ENCODE results near the gene FASTK.
"Not testable (repeated sequence)": the region's sequence is repeated elsewhere in the genome, so short reads cannot be mapped to it uniquely, and the experiment has no call there.

The FASTK gene

DNA sequence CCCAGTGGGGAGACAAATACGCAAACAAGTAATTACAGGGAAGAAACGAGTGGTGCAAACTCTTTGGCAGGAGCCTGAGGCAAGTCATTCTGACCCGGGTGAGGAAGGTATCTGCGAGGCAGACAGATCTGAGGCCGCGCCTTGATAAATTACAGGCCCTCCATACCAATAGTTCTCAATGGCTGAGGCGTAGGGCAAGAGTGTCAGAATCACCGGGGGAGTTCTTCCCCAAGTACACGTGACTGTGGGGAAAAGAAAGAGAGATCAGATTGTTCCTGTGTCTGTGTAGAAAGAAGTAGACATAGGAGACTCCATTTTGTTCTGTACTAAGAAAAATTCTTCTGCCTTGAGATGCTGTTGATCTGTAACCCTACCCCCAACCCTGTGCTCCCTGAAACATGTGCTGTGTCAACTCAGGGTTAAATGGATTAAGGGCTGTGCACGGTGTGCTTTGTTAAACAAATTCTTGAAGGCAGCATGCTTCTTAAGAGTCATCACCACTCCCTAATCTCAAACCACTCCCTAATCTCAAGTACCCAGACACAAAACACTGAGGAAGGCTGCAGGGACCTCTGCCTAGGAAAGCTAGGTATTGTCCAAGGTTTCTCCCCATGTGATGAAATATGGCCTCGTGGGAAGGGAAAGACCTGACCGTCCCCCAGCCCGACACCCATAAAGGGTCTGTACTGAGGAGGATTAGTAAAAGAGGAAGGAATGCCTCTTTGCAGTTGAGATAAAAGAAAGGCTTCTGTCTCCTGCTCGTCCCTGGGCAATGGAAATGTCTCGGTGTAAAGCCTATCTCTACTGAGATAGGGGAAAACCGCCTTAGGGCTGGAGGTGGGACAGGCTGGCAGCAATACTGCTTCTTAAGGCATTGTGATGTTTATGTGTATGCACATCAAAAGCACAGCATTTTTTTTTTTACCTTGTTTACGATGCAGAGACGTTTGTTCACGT lies 53.6 kb downstream of the FASTK start:
- not testable (repeated sequence) for DNase-seq (ENCODE audit: low read depth in 2 of 2)
